ENCODE results near the gene MEGF8.

The MEGF8 gene

DNA sequence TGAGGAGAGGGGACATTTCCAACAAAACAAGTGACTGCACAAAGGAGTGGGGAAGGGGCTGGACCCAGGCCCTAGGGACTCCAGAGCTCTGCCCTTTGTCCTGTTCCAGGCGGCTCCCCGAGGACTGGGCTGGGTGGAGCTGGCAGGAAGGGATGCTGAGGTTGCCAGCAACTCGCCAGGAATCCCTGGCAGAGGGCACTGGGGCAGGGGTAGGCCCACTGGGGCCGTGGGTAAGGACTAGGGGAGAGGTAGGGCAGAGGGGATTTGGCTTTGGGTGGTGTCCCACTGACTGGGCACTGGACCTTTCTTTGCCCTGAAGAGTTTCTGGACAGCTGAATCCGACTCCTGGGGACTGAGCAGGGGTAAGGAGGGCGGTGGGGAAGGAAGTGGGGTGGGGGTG, 93.9 kb downstream of the MEGF8 start:
- DNase-seq (ENCODE audit: low read depth), result no peak

- peak; percentile 60 for DNase-seq (ENCODE audit: low read depth)
Observed at GRCh38 chr19:42420055-42420544, 94.7 kb downstream of the MEGF8 start.

GRCh38 chr19:42421101-42421500, 95.7 kb downstream of the MEGF8 start:
- DNase-seq (ENCODE audit: low read depth), result no peak

GRCh38 chr19:42421591-42422031, 96.2 kb downstream of the MEGF8 start:
- DNase-seq (ENCODE audit: low read depth), result no peak

GRCh38 chr19:42422092-42422900, 96.9 kb downstream of the MEGF8 start:
- no peak for DNase-seq (ENCODE audit: low read depth)

DNA sequence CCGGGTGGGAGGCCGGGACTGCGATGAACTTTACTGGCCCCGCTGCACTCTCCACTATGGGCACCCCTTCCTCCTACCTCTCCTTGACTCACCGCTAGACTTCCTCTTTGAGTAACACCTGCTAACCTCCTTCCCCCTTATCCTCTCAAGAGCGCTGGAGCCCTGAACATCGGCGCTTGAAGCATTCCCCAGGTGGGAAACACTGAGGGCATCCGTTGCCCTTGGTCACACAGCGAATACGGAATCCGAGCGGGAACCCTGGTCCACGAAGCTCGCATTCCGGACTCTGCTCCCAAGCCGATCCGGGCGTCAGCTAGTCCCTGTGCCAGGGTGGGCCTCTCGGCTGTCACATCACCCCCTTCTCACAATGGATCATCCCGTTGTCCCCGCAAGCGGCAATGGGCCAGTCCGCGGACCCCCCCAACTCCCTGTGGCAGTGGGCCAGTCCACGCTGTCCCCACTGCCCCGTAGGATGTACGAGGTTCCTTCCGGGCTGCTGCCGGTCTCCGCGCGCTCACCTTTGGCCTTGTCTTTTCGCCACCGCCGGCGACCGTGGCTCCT, 97.5 kb downstream of the MEGF8 start:
- peak; percentile 24 for DNase-seq (ENCODE audit: low read depth)

- DNase-seq (ENCODE audit: low read depth), result peak; percentile 89
Observed at GRCh38 chr19:42423462-42424344, 98.3 kb downstream of the MEGF8 start.

GRCh38 chr19:42424345-42424707, 98.9 kb downstream of the MEGF8 start:
- DNase-seq (ENCODE audit: low read depth), result no peak

GRCh38 chr19:42424712-42425131, 99.3 kb downstream of the MEGF8 start:
- no peak for DNase-seq (ENCODE audit: low read depth)

- no peak for DNase-seq (ENCODE audit: low read depth)
Observed at GRCh38 chr19:42426643-42427042, 101.2 kb downstream of the MEGF8 start.

- DNase-seq (ENCODE audit: low read depth), result no peak
Observed at GRCh38 chr19:42427313-42427712, 101.9 kb downstream of the MEGF8 start, which contains the start of gene LIPE. Gene LIPE, minus strand, starts transcription at chr19:42427388. Its CDS starts 239 bp downstream, at chr19:42427149.

Data from stimulated activated CD8-positive, alpha-beta memory T cell treated with anti-CD3 and anti-CD28 coated beads, Interleukin-4, amount 100 ng/mL, for 24 hours (primary cell).